IMR-90 (cell line): ENCODE results near the gene CD80. TPM values are rescaled to one million over a fixed set of nuclear protein-coding genes. Genes with fewer than 3 reads are reported as not detected.

ENCODE experiments used
- ATAC-seq: fragments of 200-7000 bp; cut with Tn5 transposase; 2 replicates; pipeline ENCODE4 v1.9.1; 2020; ENCODE audit warnings: low read depth, mild to moderate bottlenecking, moderate library complexity
- BruUV-seq: library from RNA; stranded (reverse); fragments of 400-500 nt; replicated peaks from 2 replicates; lab custom pipeline; 2021; lab: Mats Ljungman, UMichigan
- CTCF ChIA-PET: fragments of 300-600 bp; formaldehyde crosslinking; extraction: SDS; loops from one replicate; lab custom pipeline; 2021; ENCODE audit warnings: antibody characterized with exemption; lab: Yijun Ruan, JAX
- POLR2A ChIA-PET: fragments of 300-600 bp; sonication (Branson Sonifier 250); formaldehyde crosslinking; loops from one replicate; lab custom pipeline; 2022; ENCODE audit warnings: antibody characterized with exemption; ENCODE audit not compliant: unreplicated experiment; lab: Charles Lee
- DNase-seq: peaks from one replicate; pipeline ENCODE4 v3.0.0; 2013
- H2AFZ ChIP-seq: replicated peaks from 2 replicates; pipeline ENCODE3; 2013; ENCODE audit warnings: low read length, mild to moderate bottlenecking; ENCODE audit not compliant: poor library complexity
- H2AK5ac ChIP-seq: 2 replicates; pipeline ENCODE4 v1.6.1; 2013; ENCODE audit warnings: low read depth, low read length, inconsistent platforms
- H2AK9ac ChIP-seq: replicated peaks from 2 replicates; pipeline ENCODE3; 2013; ENCODE audit warnings: mild to moderate bottlenecking, low read depth, low read length, moderate library complexity; ENCODE audit not compliant: poor library complexity
- H2BK120ac ChIP-seq: 2 replicates; pipeline ENCODE4 v1.6.1; 2013; ENCODE audit warnings: low read depth, low read length, inconsistent platforms
- H2BK15ac ChIP-seq: 3 replicates; pipeline ENCODE4 v1.6.1; 2013; ENCODE audit warnings: low read depth, low read length, inconsistent platforms
- H2BK20ac ChIP-seq: 2 replicates; pipeline ENCODE4 v1.6.1; 2013; ENCODE audit warnings: low read depth, mild to moderate bottlenecking, inconsistent platforms, low read length, moderate library complexity
- H2BK5ac ChIP-seq: 2 replicates; pipeline ENCODE4 v1.6.1; 2013; ENCODE audit warnings: mild to moderate bottlenecking, low read depth, low read length, inconsistent platforms; ENCODE audit not compliant: poor library complexity, severe bottlenecking
- H3K14ac ChIP-seq: replicated peaks from 2 replicates; pipeline ENCODE4 v1.6.1; 2013; ENCODE audit warnings: low read depth, low read length, inconsistent platforms
- H3K18ac ChIP-seq: 2 replicates; pipeline ENCODE4 v1.6.1; 2013; ENCODE audit warnings: low read depth, low read length, control low read depth
- H3K23ac ChIP-seq: 2 replicates; pipeline ENCODE4 v1.6.1; 2013; ENCODE audit warnings: low read depth, low read length, inconsistent platforms
- H3K27ac ChIP-seq: 2 replicates; pipeline ENCODE4 v1.5.1; 2013; ENCODE audit warnings: mild to moderate bottlenecking, control low read depth, low read length; ENCODE audit not compliant: insufficient read depth
- H3K27me3 ChIP-seq: 2 replicates; pipeline ENCODE4 v1.6.1; 2013; ENCODE audit warnings: low read length; ENCODE audit not compliant: control insufficient read depth, insufficient read depth
- H3K36me3 ChIP-seq: 2 replicates; pipeline ENCODE4 v1.6.1; 2013; ENCODE audit warnings: low read length, mixed read lengths; ENCODE audit not compliant: control insufficient read depth, insufficient read depth
- H3K4ac ChIP-seq: 2 replicates; pipeline ENCODE4 v1.6.1; 2013; ENCODE audit warnings: low read depth, low read length, inconsistent platforms
- H3K4me1 ChIP-seq: 2 replicates; pipeline ENCODE4 v1.6.1; 2013; ENCODE audit warnings: low read length, mixed read lengths; ENCODE audit not compliant: control insufficient read depth, insufficient read depth
- H3K4me2 ChIP-seq: 2 replicates; pipeline ENCODE4 v1.6.1; 2013; ENCODE audit warnings: low read depth, mild to moderate bottlenecking, control low read depth, low read length, moderate library complexity
- H3K4me3 ChIP-seq: 2 replicates; pipeline ENCODE4 v1.5.1; 2013; ENCODE audit warnings: low read depth, mild to moderate bottlenecking, control low read depth, low read length, moderate library complexity; ENCODE audit not compliant: insufficient read depth
- H3K56ac ChIP-seq: 2 replicates; pipeline ENCODE4 v1.6.1; 2013; ENCODE audit warnings: low read length, inconsistent platforms; ENCODE audit not compliant: insufficient read depth; ENCODE audit errors: extremely low read depth
- H3K79me1 ChIP-seq, 2 experiments: 2 replicates each; pipeline ENCODE4 v1.6.1; 2013; ENCODE audit warnings: low read length in 2 of 2, inconsistent platforms in 1 of 2, low read depth in 1 of 2
- H3K9ac ChIP-seq: 2 replicates; pipeline ENCODE4 v1.6.1; 2013; ENCODE audit warnings: low read depth, low read length, control low read depth
- H3K9me1 ChIP-seq: 2 replicates; pipeline ENCODE4 v1.6.1; 2013; ENCODE audit warnings: low read length, inconsistent platforms; ENCODE audit not compliant: insufficient read depth
- H3K9me3 ChIP-seq: 2 replicates; pipeline ENCODE4 v1.6.1; 2013; ENCODE audit warnings: low read length; ENCODE audit not compliant: control insufficient read depth, insufficient read depth
- H4K20me1 ChIP-seq: 2 replicates; pipeline ENCODE4 v1.6.1; 2013; ENCODE audit warnings: low read length, inconsistent platforms; ENCODE audit not compliant: insufficient read depth
- H4K5ac ChIP-seq: 2 replicates; pipeline ENCODE4 v1.6.1; 2013; ENCODE audit warnings: mild to moderate bottlenecking, low read depth, low read length, control low read depth
- H4K8ac ChIP-seq, 2 experiments: 2 replicates each; pipeline ENCODE4 v1.6.1; 2013; ENCODE audit warnings: low read depth in 2 of 2, low read length in 2 of 2, control low read depth in 1 of 2, inconsistent platforms in 1 of 2
- H4K91ac ChIP-seq: 2 replicates; pipeline ENCODE4 v1.6.1; 2013; ENCODE audit warnings: low read depth, low read length, inconsistent platforms; ENCODE audit not compliant: insufficient read depth
- BHLHE40 ChIP-seq: fragments of 150-350 bp; IDR thresholded peaks from 2 replicates; pipeline ENCODE4 v1.6.1; 2016; ENCODE audit warnings: mild to moderate bottlenecking, low read depth, low read length
- CEBPB ChIP-seq: IDR thresholded peaks from 2 replicates; pipeline ENCODE4 v1.6.1; 2012; ENCODE audit warnings: low read depth, low read length, improper control_type of control experiment
- CHD1 ChIP-seq: IDR thresholded peaks from 2 replicates; pipeline ENCODE4 v1.6.1; 2012; ENCODE audit warnings: low read depth, low read length, improper control_type of control experiment
- CTCF ChIP-seq: conservative IDR thresholded peaks from 2 replicates; pipeline ENCODE4 v1.5.1; 2012; ENCODE audit warnings: mild to moderate bottlenecking, low read depth, low read length, improper control_type of control experiment
- ELK1 ChIP-seq: fragments of 150-350 bp; IDR thresholded peaks from 2 replicates; pipeline ENCODE4 v1.6.1; 2016; ENCODE audit warnings: low read depth, mild to moderate bottlenecking, low read length, moderate library complexity, borderline replicate concordance
- FOS ChIP-seq: fragments of 150-350 bp; IDR thresholded peaks from 2 replicates; pipeline ENCODE4 v1.6.1; 2016; ENCODE audit warnings: low read depth, low read length
- MAFK ChIP-seq: IDR thresholded peaks from 2 replicates; pipeline ENCODE4 v1.6.1; 2012; ENCODE audit warnings: low read depth, low read length, improper control_type of control experiment
- MAZ ChIP-seq: IDR thresholded peaks from 2 replicates; pipeline ENCODE4 v1.6.1; 2012; ENCODE audit warnings: low read depth, mild to moderate bottlenecking, low read length, improper control_type of control experiment, moderate library complexity, borderline replicate concordance
- MXI1 ChIP-seq: IDR thresholded peaks from 2 replicates; pipeline ENCODE4 v1.6.1; 2012; ENCODE audit warnings: low read depth, mild to moderate bottlenecking, low read length, moderate library complexity, borderline replicate concordance
- NFE2L2 ChIP-seq: fragments of 150-350 bp; IDR thresholded peaks from 2 replicates; pipeline ENCODE4 v1.6.1; 2016; ENCODE audit warnings: low read depth, mild to moderate bottlenecking, low read length
- POLR2A ChIP-seq: IDR thresholded peaks from 2 replicates; pipeline ENCODE4 v1.6.1; 2012; ENCODE audit warnings: mild to moderate bottlenecking, low read depth, low read length
- RAD21 ChIP-seq: IDR thresholded peaks from 2 replicates; pipeline ENCODE4 v1.6.1; 2012; ENCODE audit warnings: low read length, improper control_type of control experiment
- RCOR1 ChIP-seq: IDR thresholded peaks from 2 replicates; pipeline ENCODE4 v1.6.1; 2012; ENCODE audit warnings: mild to moderate bottlenecking, low read length, improper control_type of control experiment; ENCODE audit not compliant: insufficient replicate concordance
- RFX5 ChIP-seq: IDR thresholded peaks from 2 replicates; pipeline ENCODE4 v1.8.0; 2012; ENCODE audit warnings: low read depth, mild to moderate bottlenecking, low read length, moderate library complexity
- USF2 ChIP-seq: fragments of 150-350 bp; IDR thresholded peaks from 2 replicates; pipeline ENCODE4 v1.6.1; 2017; ENCODE audit warnings: mild to moderate bottlenecking, antibody characterized with exemption, low read length, low read depth
- WGBS, 2 experiments: methylation state at CpG; one replicate each; pipeline versions ENCODE4 v1.1.5 to v1.1.7; 2013; ENCODE audit warnings: missing lambda C conversion rate in 2 of 2; ENCODE audit not compliant: insufficient read length in 1 of 2; ENCODE audit errors: extremely low coverage in 2 of 2; 5-methylcytosine and 5-hydroxymethylcytosine counted together
- dilution Hi-C: fragments of 300-500 bp; cut with HindIII; formaldehyde crosslinking; loops from one replicate; pipeline ENCODE4 v1.14.3; 2018; ENCODE audit warnings: low sequenced_read_pairs; ENCODE audit not compliant: unreplicated experiment
- in situ Hi-C: fragments of 300-500 bp; cut with MboI; formaldehyde crosslinking; loops from 3 replicates; pipeline ENCODE4 v1.14.3; 2019; ENCODE audit warnings: low sequenced_read_pairs, inconsistent platforms, mixed read lengths
- intact Hi-C: fragments of 100-400 bp; cut with micrococcal nuclease; formaldehyde crosslinking; loops from 2 replicates; pipeline ENCODE4 v1.10.0; 2022
- polyA plus RNA-seq, 3 experiments: library from polyadenylated mRNA; depleted of rRNA; stranded (reverse); fragments of >200 nt; gene quantifications; 2 replicates each; pipeline ENCODE4 v1.2.3, GENCODE V29; 2012; ENCODE audit warnings: low replicate concordance in 1 of 3
- total RNA-seq: library from RNA; depleted of rRNA; stranded (reverse); fragments of >200 nt; gene quantifications from 2 replicates; pipeline ENCODE4 v1.2.3, GENCODE V29; 2012

CD80 gene
- total and polyA plus RNA-seq, 2 of the 4 experiments (the other 2 are of a cell fraction): not detected

- Histone ChIP-seq H3K18ac (no peak overlapping the region), H3K9me3 (no peaks in the 10 kb centered on the region), H3K4me3 (no peak overlapping the region), H2BK15ac (no peak overlapping the region), H3K4ac (no peak overlapping the region), H2AFZ (no peak overlapping the region), H2AK9ac (no peak overlapping the region), H4K5ac (no peak overlapping the region), H3K36me3 (no peaks in the 10 kb centered on the region), H4K20me1 (no peaks in the 10 kb centered on the region), H3K27ac (no peak overlapping the region), H2BK120ac (no peak overlapping the region), H3K4me1 (no peaks in the 10 kb centered on the region), H3K23ac (no peak overlapping the region), H2AK5ac (no peak overlapping the region), H2BK20ac (no peak overlapping the region), H3K9me1 (no peaks in the 10 kb centered on the region), H3K56ac (no peak overlapping the region), H3K14ac (no peak overlapping the region), H3K79me1 (no peaks in the 10 kb centered on the region), H3K4me2 (no peak overlapping the region), H3K27me3 (peaks cover 2% of the 10 kb centered on the region; the same call in 1 of the 2 replicates), H4K91ac (no peak overlapping the region), H2BK5ac (no peak overlapping the region), H4K8ac (no peak overlapping the region), H3K9ac (no peak overlapping the region)
- WGBS, 2 experiments: no CpG with 5 or more reads among the region's 1 CpG
- no peak for DNase-seq
- intact Hi-C loops: no loop called here
- CTCF ChIA-PET: no interaction called here
- no peak for ATAC-seq
- POLR2A ChIA-PET: no interaction called here
- no TSS peak for BruUV-seq
- in situ Hi-C loops: no loop called here
- dilution Hi-C loops: no loop called here
- TF ChIP-seq RFX5 (no peak), BHLHE40 (no peak), MAFK (no peak), CTCF (no peak), MXI1 (no peak), USF2 (no peak), MAZ (no peak), ELK1 (no peak), CEBPB (no peak), RCOR1 (no peak), NFE2L2 (no peak), FOS (no peak), RAD21 (no peak), POLR2A (no peak), CHD1 (no peak)
Measured at GRCh38 chr3:119547227-119547626, 12.2 kb downstream of the CD80 start.
